Small intestine (tissue), 7 donors: ENCODE results near the gene CDK5R1. TPM values are rescaled to one million over a fixed set of nuclear protein-coding genes. Genes with fewer than 3 reads are reported as not detected.

ENCODE experiments used
- DNase-seq, 2 donors: peaks; one replicate each; pipeline versions ENCODE4 v3.0.0 to v3.0.0-alpha.2; 2013
- FAIRE-seq: peaks from 2 replicates; lab custom pipeline; 2012; peaks lifted over from hg19 to GRCh38; lab: Jason Lieb, UNC
- H3K27ac ChIP-seq, 3 donors: one replicate each; pipeline ENCODE4 v1.5.1; 2013; ENCODE audit warnings: low read length in 2 of 3, mild to moderate bottlenecking in 2 of 3, control low read depth in 1 of 3, inconsistent platforms in 1 of 3, low read depth in 1 of 3, moderate library complexity in 1 of 3
- H3K27me3 ChIP-seq, 3 donors: one replicate each; pipeline ENCODE4 v1.6.1; 2013; ENCODE audit warnings: low read length in 3 of 3, inconsistent platforms in 1 of 3; ENCODE audit not compliant: control insufficient read depth in 3 of 3, insufficient read depth in 3 of 3
- H3K36me3 ChIP-seq, 3 donors: one replicate each; pipeline ENCODE4 v1.6.1; 2013; ENCODE audit warnings: low read length in 3 of 3, inconsistent platforms in 1 of 3, low read depth in 1 of 3, mild to moderate bottlenecking in 1 of 3, moderate library complexity in 1 of 3; ENCODE audit not compliant: control insufficient read depth in 3 of 3, insufficient read depth in 2 of 3
- H3K4me1 ChIP-seq, 3 donors: one replicate each; pipeline ENCODE4 v1.6.1; 2013; ENCODE audit warnings: low read length in 2 of 3, inconsistent platforms in 1 of 3, low read depth in 1 of 3, mild to moderate bottlenecking in 1 of 3, moderate library complexity in 1 of 3; ENCODE audit not compliant: control insufficient read depth in 3 of 3, insufficient read depth in 2 of 3
- H3K4me3 ChIP-seq, 3 donors: one replicate each; pipeline ENCODE4 v1.5.1; 2013; ENCODE audit warnings: low read length in 3 of 3, control low read depth in 1 of 3, inconsistent platforms in 1 of 3, low read depth in 1 of 3, mild to moderate bottlenecking in 1 of 3, moderate library complexity in 1 of 3
- H3K9me3 ChIP-seq, 2 donors: one replicate each; pipeline ENCODE4 v1.6.1; 2013; ENCODE audit warnings: low read depth in 1 of 2, low read length in 1 of 2; ENCODE audit not compliant: control insufficient read depth in 2 of 2, insufficient read depth in 1 of 2
- WGBS, 3 donors: extraction: QIAGEN DNeasy Blood & Tissue Kit; methylation state at CpG; one replicate each; pipeline ENCODE4 v1.1.7; 2013; 5-methylcytosine and 5-hydroxymethylcytosine counted together
- polyA plus RNA-seq, 4 donors: library from polyadenylated mRNA; stranded (reverse) in 3 of 4; unstranded in 1 of 4; fragments of 200-250 nt in 3 of 4; fragments of 120-200 nt in 1 of 4; gene quantifications; one replicate each; pipeline versions ENCODE4 v1.2.1 to v1.2.3, GENCODE V29; 2013
- donor health status: healthy with polysubstance abuse.
- donor health status: control.
- donor health status: control.
- donor health status: Bipolar disorder and iron deficiency.
- donor health status: healthy.

CDK5R1 gene
- polyA plus RNA-seq, 4 donors: 0.54 to 1.6 (median 0.99) TPM

DNA sequence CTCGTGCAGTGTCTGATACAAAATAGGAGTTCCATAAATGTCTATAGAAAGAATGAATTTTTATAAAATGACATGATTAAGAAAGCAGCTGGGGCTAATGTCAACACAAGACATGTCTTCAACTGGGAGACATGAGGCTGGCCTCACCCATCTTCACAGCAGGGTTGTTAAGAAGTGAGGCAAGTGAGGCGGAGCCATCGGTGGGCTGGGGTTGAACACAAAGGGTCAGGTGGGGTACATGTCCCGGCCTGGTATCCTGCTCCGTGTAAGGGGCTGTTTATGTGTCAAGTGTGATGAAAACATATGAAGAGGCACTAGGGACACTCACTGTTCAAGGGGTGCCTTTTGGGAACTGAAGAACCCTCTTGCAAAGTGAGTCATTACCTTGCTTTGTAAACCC lies 22.1 kb downstream of the CDK5R1 start:
- Histone ChIP-seq H3K9me3 (no peaks in the 10 kb centered on the region), H3K36me3 (peaks cover 0 to 17% (median 0%) of the 10 kb centered on the region in 3 donors), H3K4me1 (no peaks in the 10 kb centered on the region), H3K4me3 (no peak overlapping the region), H3K27me3 (no peaks in the 10 kb centered on the region), H3K27ac (no peak overlapping the region)
- FAIRE-seq: no peak
- DNase-seq: no peak
- 89 to 97% (median 96%) methylated on average over 5 of the region's 5 CpGs for whole genome bisulfite sequencing, 3 donors

DNA sequence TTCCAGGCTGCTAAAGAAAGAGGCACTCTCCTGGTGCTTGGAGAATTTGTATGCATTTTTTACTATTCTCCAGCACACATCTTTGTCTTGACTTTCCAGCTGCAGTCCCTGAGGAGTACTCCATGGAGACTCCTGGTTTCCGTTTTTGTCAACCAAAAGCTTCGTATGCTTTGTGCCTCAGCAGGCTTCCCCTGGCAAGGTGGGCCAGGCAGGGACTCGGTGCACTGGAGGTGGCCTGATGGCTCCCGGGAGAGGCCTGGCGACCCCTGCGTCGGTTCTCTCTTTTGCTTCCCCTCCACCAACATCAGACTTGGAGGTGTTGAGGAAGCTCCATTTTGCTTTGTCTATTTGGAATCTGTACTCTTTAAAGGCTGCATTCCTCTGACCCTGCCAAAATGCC lies 23.7 kb downstream of the CDK5R1 start:
- FAIRE-seq (no peak), DNase-seq (no peak)
- no peaks in the 10 kb centered on the region for H3K4me1 ChIP-seq
- H3K27me3 ChIP-seq: no peaks in the 10 kb centered on the region
- WGBS, 3 donors: 90 to 96% (median 94%) methylated on average over 7 of the region's 7 CpGs
- no peaks in the 10 kb centered on the region for H3K9me3 ChIP-seq
- H3K36me3 ChIP-seq: peaks cover 0 to 4% (median 0%) of the 10 kb centered on the region in 3 donors
- no peak overlapping the region for H3K4me3 ChIP-seq
- no peak overlapping the region for H3K27ac ChIP-seq

DNA sequence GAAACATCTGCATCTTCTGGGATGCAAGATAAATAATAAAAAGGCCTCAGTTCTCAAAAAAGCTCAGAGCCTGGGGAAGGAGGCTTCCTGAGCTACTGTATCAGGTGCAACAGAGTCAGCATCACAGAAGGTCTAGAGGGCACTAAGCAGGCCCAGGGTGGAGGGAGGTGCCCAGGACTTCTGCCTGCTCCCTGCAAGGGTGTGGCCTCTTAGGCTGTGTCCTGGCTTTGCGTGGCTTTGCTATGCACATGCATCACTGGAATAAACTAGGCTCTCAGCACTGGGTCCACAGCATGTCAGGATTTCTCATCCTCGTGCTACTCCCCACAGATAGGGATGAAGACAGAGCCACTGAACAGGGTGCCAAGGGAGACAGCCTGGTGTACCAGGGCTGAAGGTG lies 25.5 kb downstream of the CDK5R1 start:
- DNase-seq: no peak
- no peak overlapping the region for H3K27ac ChIP-seq
- H3K9me3 ChIP-seq: no peaks in the 10 kb centered on the region
- no peak for FAIRE-seq
- peaks cover 0 to 4% (median 0%) of the 10 kb centered on the region in 3 donors for H3K36me3 ChIP-seq
- H3K4me1 ChIP-seq: no peaks in the 10 kb centered on the region
- no peak overlapping the region for H3K4me3 ChIP-seq
- WGBS, 3 donors: 90 to 97% (median 93%) methylated on average over 2 of the region's 2 CpGs
- no peaks in the 10 kb centered on the region for H3K27me3 ChIP-seq

DNA sequence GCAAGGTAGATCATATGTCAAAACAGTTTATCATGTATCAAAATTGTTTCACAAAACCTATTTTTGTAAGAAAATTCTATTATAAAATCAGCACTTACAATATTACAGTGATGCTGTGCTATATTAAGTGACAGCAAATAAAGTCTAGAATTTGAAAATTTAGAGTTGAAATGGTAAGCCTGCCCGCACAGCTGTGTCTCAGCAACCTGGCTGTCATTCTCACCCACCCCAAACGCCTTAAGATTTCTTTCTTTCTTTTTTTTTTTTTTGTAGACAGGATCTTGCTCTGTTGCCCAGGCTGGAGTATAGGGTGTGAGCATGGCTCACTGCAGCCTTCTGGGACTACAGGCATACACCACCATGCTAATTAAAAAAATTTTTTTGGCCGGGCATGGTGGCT lies 26.8 kb downstream of the CDK5R1 start:
- no peaks in the 10 kb centered on the region for H3K4me1 ChIP-seq
- H3K27ac ChIP-seq: no peak overlapping the region
- H3K9me3 ChIP-seq: no peaks in the 10 kb centered on the region
- no peak overlapping the region for H3K4me3 ChIP-seq
- FAIRE-seq (no peak), DNase-seq (no peak)
- peaks cover 0 to 7% (median 0%) of the 10 kb centered on the region in 3 donors for H3K36me3 ChIP-seq
- 87 to 96% (median 95%) methylated on average over 3 of the region's 3 CpGs for WGBS, 3 donors
- H3K27me3 ChIP-seq: no peaks in the 10 kb centered on the region

DNA sequence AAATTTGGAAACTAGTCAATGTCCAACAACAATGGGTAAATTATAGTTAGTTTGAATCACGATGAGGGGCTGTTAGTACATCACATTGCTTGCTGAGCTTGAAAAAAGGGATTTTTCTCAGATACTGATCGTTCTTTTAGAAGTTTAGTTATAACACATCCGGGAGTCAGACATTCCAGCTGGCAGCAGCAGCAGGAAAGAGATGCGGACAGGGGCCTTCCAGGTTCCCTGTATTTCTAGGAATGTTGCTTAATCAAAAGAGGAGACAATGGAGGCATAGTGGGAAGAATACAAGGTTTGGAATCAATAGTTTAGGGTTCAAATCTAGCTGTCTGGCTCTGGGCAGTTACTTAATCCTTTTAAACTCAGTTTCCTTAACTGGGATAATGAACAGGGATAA lies 27.8 kb downstream of the CDK5R1 start:
- H3K36me3 ChIP-seq: peaks cover 0 to 7% (median 0%) of the 10 kb centered on the region in 3 donors
- no peak overlapping the region for H3K4me3 ChIP-seq
- H3K27me3 ChIP-seq: no peaks in the 10 kb centered on the region
- peaks cover 0 to 4% (median 2%) of the 10 kb centered on the region in 3 donors for H3K4me1 ChIP-seq
- no peak overlapping the region for H3K27ac ChIP-seq
- 89 to 95% (median 91%) methylated on average over 4 of the region's 4 CpGs for WGBS, 3 donors
- FAIRE-seq (no peak), DNase-seq (no peak)
- H3K9me3 ChIP-seq: no peaks in the 10 kb centered on the region

DNA sequence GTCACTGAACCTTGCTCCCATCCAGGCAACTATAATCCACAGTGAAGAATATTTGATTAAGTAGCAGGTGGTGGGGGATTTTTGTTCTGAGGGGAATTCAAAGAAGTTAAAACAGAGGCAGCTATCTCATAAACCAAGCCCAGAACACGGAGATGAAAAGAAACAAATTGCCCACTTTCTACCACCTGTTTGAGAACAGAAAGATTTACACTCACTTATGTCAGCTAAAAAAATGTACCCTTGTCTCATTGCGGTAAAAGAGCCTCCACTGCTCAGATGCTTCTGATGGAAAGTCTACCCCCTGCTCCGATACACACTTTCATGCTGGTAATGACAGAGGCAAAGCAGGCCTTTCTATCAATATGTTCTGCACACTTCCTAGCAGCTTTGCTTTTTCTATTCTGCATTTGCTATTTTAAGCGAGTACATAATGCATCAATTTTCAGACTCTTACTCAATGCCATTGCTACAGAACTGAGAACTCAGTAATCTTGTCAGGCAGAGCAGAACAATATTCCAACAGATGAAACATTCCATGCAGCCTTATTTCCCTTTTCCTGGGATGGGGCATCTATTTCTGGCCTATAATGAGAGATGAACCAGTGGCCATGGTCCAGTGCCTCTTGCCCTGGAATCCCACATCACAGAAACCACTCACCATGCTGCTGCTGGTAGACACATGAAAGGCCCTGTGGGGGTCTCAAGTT lies 29.0 kb downstream of the CDK5R1 start:
- no peaks in the 10 kb centered on the region for H3K27me3 ChIP-seq
- no peak for FAIRE-seq
- peaks cover 0 to 5% (median 0%) of the 10 kb centered on the region in 3 donors for H3K36me3 ChIP-seq
- H3K4me1 ChIP-seq: peaks cover 0 to 12% (median 6%) of the 10 kb centered on the region in 3 donors
- no peak overlapping the region for H3K4me3 ChIP-seq
- no peaks in the 10 kb centered on the region for H3K9me3 ChIP-seq
- 76 to 84% (median 82%) methylated on average over 4 of the region's 4 CpGs for whole genome bisulfite sequencing, 3 donors
- H3K27ac ChIP-seq: no peak overlapping the region
- no peak for DNase-seq

DNA sequence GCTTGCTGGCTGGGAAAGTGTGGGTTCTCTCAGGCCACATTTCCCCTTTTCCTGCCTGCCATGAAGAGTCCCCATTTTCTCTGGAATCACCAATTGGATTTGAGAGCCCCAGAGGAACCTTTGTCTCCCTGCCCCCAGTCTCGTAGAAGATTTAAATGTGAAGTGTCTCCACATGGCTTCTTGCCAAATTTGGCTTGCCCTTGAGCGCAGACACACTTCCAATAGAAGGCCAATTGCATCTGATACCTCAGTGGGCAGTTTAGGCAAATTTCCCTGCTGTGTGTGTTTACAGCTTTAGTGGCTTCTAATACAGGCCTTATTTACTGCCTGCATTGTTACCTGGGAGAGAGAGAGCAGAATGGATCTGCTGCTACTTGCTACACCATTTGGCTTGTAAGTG lies 29.7 kb downstream of the CDK5R1 start:
- FAIRE-seq (no peak), DNase-seq (no peak)
- H3K4me3 ChIP-seq: no peak overlapping the region
- WGBS, 3 donors: 28 to 80% (median 29%) methylated on average over 2 of the region's 2 CpGs
- H3K27me3 ChIP-seq: no peaks in the 10 kb centered on the region
- no peak overlapping the region for H3K27ac ChIP-seq
- H3K9me3 ChIP-seq: no peaks in the 10 kb centered on the region
- peaks cover 0 to 5% (median 0%) of the 10 kb centered on the region in 3 donors for H3K36me3 ChIP-seq
- peaks cover 0 to 12% (median 6%) of the 10 kb centered on the region in 3 donors for H3K4me1 ChIP-seq

DNA sequence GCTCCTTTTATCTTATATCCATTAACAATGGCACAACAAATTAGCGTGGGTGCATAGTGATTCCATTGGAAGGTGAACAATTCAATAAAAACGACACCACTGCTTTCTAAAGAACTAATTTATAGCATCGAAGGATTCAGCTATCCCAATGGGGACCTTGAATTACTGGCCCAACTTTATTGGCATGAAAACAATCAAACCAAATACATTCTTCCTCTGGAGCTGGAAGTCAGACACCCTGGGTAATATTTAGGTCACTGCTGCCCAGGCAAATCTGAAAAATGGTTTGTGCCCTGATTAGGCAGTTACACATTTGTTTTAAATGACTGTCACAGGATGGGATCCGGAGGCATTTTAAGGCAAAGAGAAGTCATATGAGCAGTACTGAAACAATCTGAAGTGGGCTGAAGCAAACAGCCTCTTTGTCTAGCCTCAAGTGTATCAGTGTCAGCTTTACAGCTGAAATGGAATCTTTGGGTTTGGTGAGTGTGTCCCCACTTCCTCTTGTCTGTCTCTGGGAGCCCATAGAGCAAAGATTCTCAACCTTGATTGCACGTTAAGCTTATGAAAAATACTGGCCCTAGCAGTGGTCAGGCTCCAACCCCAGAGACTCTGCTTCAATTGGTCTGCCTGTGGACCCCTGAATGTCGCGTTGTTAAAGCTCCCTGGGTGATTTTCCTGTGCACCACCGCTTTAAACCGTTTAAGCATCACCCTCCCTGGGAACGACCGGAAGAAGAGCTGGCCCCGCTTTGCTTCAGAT lies 30.3 kb downstream of the CDK5R1 start:
- Histone ChIP-seq H3K4me3 (no peak overlapping the region), H3K27me3 (no peaks in the 10 kb centered on the region), H3K9me3 (no peaks in the 10 kb centered on the region), H3K27ac (no peak overlapping the region), H3K4me1 (peaks cover 0 to 12% (median 6%) of the 10 kb centered on the region in 3 donors), H3K36me3 (peaks cover 0 to 5% (median 0%) of the 10 kb centered on the region in 3 donors)
- peak in 1 of 2 donors; percentile 27 for DNase-seq
- WGBS, 3 donors: 77 to 85% (median 83%) methylated on average over 12 of the region's 12 CpGs
- FAIRE-seq: no peak
